GM12878 (cell line): ENCODE results near the gene GNG3.

Experiments used
- ETV6 ChIP-seq, 2 experiments: fragments of 450-650 bp in 1 of 2; IDR thresholded peaks in 1 of 2; conservative IDR thresholded peaks in 1 of 2; 2 replicates each; pipeline ENCODE4 v1.6.1; 2014; ENCODE audit warnings: antibody characterized with exemption in 1 of 2, borderline replicate concordance in 1 of 2, low read depth in 1 of 2, mild to moderate bottlenecking in 1 of 2, moderate library complexity in 1 of 2
- EZH2 ChIP-seq: IDR thresholded peaks from 2 replicates; pipeline ENCODE4 v1.6.1; 2012; ENCODE audit warnings: low read depth, mild to moderate bottlenecking, control low read depth, inconsistent platforms, low read length, borderline replicate concordance; ENCODE audit not compliant: control insufficient read depth
- NRF1 ChIP-seq: conservative IDR thresholded peaks from 2 replicates; pipeline ENCODE4 v1.6.1; 2011; ENCODE audit warnings: mild to moderate bottlenecking, low read depth, low read length, improper control_type of control experiment
- PML ChIP-seq: IDR thresholded peaks from 2 replicates; pipeline ENCODE4 v1.6.1; 2012; ENCODE audit warnings: low read length, inconsistent platforms
- POLR2AphosphoS5 ChIP-seq: IDR thresholded peaks from 2 replicates; pipeline ENCODE4 v1.6.1; 2011; ENCODE audit warnings: mild to moderate bottlenecking, low read length, inconsistent platforms
- SMC3 ChIP-seq: IDR thresholded peaks from 2 replicates; pipeline ENCODE4 v1.6.1; 2011; ENCODE audit warnings: low read length, improper control_type of control experiment, borderline replicate concordance
- SUZ12 ChIP-seq: fragments of 200-600 bp; sonication (generic); IDR thresholded peaks from one replicate; pipeline ENCODE4 v1.6.1; 2018; ENCODE audit warnings: antibody characterized with exemption, mild to moderate bottlenecking; ENCODE audit not compliant: unreplicated experiment
- TARDBP ChIP-seq: IDR thresholded peaks from 2 replicates; pipeline ENCODE4 v1.6.1; 2016; ENCODE audit warnings: borderline replicate concordance
- TCF12 ChIP-seq: IDR thresholded peaks from 2 replicates; pipeline ENCODE4 v1.6.1; 2011; ENCODE audit warnings: low read depth, mild to moderate bottlenecking, low read length
- TF ChIP-seq, protein P1 (sequence below), 3 experiments: IDR thresholded peaks in 2 of 3; conservative IDR thresholded peaks in 1 of 3; 2 replicates each; pipeline ENCODE4 v1.5.1; 2011; ENCODE audit warnings: low read depth in 3 of 3, low read length in 3 of 3, mild to moderate bottlenecking in 3 of 3, control low read depth in 2 of 3, moderate library complexity in 2 of 3, inconsistent platforms in 1 of 3, mixed read lengths in 1 of 3; ENCODE audit not compliant: control insufficient read depth in 2 of 3, insufficient read depth in 1 of 3; ENCODE audit errors: extremely low read depth in 1 of 3
- TF ChIP-seq, protein P2 (sequence below): fragments of 450-650 bp; IDR thresholded peaks from 2 replicates; pipeline ENCODE4 v1.6.1; 2016; ENCODE audit warnings: mild to moderate bottlenecking
- TF ChIP-seq, protein P3 (sequence below): fragments of 450-650 bp; formaldehyde crosslinking; IDR thresholded peaks from 2 replicates; pipeline ENCODE4 v1.4.0; 2020; ENCODE audit warnings: mild to moderate bottlenecking, moderate library complexity

DNA sequence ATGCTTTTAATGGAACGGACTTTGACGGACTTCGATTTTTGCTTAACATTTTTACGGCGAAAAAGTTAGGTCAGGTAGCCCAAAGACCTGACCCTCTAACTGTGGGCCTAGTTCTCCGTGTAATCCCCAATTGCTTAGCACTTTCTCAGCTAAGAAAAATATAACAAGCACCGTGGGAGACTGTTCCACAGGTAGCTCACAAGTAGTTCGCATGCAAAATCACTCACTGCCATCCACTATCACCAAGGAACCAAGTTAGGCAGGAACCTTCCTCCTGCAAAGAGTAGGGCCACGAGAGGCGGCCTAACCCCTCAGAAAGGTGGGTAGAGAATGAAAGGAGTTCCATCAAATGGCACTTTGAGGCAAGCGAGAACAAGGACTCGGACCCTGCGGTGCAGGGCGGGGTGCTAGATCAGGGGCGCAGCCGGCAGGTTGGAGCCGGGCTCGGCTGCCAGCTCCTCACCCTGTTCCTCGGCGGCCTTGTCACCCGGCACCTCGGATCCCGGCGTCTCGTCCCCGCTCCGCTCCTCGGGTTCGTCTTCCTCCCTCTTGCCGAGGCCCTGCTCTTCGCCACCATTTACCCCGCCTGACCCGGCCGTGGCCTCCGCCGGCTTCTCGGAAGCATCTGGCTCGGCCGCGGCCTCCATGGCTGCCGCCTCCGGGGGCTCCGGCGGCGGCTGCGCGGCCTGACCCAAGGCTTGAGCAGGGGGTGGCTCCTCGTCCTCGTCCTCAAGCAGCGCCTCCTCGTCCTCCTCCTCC, 18.9 kb downstream of the GNG3 start:
- no peak for TF ChIP-seq EZH2
- TF ChIP-seq, protein P1, sequence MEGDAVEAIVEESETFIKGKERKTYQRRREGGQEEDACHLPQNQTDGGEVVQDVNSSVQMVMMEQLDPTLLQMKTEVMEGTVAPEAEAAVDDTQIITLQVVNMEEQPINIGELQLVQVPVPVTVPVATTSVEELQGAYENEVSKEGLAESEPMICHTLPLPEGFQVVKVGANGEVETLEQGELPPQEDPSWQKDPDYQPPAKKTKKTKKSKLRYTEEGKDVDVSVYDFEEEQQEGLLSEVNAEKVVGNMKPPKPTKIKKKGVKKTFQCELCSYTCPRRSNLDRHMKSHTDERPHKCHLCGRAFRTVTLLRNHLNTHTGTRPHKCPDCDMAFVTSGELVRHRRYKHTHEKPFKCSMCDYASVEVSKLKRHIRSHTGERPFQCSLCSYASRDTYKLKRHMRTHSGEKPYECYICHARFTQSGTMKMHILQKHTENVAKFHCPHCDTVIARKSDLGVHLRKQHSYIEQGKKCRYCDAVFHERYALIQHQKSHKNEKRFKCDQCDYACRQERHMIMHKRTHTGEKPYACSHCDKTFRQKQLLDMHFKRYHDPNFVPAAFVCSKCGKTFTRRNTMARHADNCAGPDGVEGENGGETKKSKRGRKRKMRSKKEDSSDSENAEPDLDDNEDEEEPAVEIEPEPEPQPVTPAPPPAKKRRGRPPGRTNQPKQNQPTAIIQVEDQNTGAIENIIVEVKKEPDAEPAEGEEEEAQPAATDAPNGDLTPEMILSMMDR (IDR thresholded peaks at IDR 0.05 in 2 of 3, conservative IDR thresholded peaks at IDR 0.05 in 1 of 3; ENCODE audit: control insufficient read depth in 2 of 3, extremely low read depth in 1 of 3, insufficient read depth in 1 of 3, low read depth in 3 of 3, low read length in 3 of 3) = no peak
- TF ChIP-seq, protein P2, sequence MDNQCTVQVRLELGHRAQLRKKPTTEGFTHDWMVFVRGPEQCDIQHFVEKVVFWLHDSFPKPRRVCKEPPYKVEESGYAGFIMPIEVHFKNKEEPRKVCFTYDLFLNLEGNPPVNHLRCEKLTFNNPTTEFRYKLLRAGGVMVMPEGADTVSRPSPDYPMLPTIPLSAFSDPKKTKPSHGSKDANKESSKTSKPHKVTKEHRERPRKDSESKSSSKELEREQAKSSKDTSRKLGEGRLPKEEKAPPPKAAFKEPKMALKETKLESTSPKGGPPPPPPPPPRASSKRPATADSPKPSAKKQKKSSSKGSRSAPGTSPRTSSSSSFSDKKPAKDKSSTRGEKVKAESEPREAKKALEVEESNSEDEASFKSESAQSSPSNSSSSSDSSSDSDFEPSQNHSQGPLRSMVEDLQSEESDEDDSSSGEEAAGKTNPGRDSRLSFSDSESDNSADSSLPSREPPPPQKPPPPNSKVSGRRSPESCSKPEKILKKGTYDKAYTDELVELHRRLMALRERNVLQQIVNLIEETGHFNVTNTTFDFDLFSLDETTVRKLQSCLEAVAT = 0 out of 2 replicates have a peak, but pooled peaks have one; percentile 48
- TF ChIP-seq TCF12 = no peak
- TF ChIP-seq SUZ12 = no peak
- no peak; the same call in 1 of the 2 replicates for TF ChIP-seq POLR2AphosphoS5
- no peak for TF ChIP-seq PML
- TF ChIP-seq, protein P3, sequence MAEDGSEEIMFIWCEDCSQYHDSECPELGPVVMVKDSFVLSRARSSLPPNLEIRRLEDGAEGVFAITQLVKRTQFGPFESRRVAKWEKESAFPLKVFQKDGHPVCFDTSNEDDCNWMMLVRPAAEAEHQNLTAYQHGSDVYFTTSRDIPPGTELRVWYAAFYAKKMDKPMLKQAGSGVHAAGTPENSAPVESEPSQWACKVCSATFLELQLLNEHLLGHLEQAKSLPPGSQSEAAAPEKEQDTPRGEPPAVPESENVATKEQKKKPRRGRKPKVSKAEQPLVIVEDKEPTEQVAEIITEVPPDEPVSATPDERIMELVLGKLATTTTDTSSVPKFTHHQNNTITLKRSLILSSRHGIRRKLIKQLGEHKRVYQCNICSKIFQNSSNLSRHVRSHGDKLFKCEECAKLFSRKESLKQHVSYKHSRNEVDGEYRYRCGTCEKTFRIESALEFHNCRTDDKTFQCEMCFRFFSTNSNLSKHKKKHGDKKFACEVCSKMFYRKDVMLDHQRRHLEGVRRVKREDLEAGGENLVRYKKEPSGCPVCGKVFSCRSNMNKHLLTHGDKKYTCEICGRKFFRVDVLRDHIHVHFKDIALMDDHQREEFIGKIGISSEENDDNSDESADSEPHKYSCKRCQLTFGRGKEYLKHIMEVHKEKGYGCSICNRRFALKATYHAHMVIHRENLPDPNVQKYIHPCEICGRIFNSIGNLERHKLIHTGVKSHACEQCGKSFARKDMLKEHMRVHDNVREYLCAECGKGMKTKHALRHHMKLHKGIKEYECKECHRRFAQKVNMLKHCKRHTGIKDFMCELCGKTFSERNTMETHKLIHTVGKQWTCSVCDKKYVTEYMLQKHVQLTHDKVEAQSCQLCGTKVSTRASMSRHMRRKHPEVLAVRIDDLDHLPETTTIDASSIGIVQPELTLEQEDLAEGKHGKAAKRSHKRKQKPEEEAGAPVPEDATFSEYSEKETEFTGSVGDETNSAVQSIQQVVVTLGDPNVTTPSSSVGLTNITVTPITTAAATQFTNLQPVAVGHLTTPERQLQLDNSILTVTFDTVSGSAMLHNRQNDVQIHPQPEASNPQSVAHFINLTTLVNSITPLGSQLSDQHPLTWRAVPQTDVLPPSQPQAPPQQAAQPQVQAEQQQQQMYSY (CRISPR knock-in tag) = no peak
- no peak for TF ChIP-seq SMC3
- TF ChIP-seq NRF1 = no peak
- no peak for TF ChIP-seq TARDBP
- no peak for TF ChIP-seq ETV6 (conservative IDR thresholded peaks at IDR 0.05 in 1 of 2, IDR thresholded peaks at IDR 0.05 in 1 of 2; ENCODE audit: borderline replicate concordance in 1 of 2, low read depth in 1 of 2)
